Measurements from ENCODE around the gene HEXA.
A peak's percentile ranks its signal among the peaks of the same experiment; 100 is the strongest.

HEXA gene

DNA sequence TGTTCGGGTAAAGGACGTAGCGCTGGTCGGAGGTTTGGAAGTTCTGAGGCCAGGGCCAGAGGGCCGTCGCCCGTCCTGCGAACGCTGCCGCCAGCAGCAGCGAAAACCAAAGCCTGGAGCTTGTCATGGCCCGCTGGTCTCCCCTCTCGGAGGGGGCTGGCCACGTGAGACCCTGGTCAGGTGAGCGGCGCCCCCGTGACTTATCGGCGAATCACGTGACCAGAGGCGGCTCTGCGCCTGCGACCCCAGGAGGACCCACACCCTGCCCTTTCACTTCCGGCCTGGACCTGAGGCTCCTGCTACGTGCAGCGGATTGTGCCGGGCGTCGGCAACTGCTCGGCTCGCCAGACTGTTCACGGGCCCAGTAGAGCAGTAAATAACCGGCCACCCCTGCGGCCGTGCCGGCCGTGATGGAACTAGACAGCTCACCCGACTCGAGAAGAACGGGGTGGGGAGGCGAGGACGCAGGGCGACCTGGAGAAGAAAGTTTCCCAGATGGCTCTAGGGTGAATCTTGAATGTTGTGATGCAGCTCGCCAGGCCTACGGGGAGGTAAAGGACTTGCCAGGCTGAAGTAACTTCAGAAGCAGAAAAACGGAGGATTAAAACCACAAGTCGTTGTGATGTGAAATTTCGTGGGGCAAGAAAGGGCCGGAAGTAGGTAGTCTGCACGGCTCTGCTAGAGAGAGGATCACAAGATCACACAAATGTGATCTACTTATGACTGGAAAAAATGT lies at the start of gene HEXA (continued):
- TF ChIP-seq ZFHX2 (tag by site-specific recombination; conservative IDR thresholded peaks at IDR 0.05) (peak; percentile 78), ZNF10 (tag by site-specific recombination; IDR thresholded peaks at IDR 0.05) (peak; percentile 86), ZSCAN4 (tag by site-specific recombination; IDR thresholded peaks at IDR 0.05) (peak; percentile 66), ZNF629 (tag by site-specific recombination; IDR thresholded peaks at IDR 0.05) (peak; percentile 93), ZNF544 (tag by site-specific recombination; IDR thresholded peaks at IDR 0.05) (no peak), ZNF768 (tag by site-specific recombination; IDR thresholded peaks at IDR 0.05) (no peak), KLF1 (tag by site-specific recombination; IDR thresholded peaks at IDR 0.05) (peak; percentile 83), ZNF776 (tag by site-specific recombination; IDR thresholded peaks at IDR 0.05; ENCODE audit: borderline replicate concordance) (0 out of 2 replicates have a peak, but pooled peaks have one; percentile 27), HOXD13 (CRISPR knock-in tag; IDR thresholded peaks at IDR 0.05; ENCODE audit: borderline replicate concordance) (0 out of 2 replicates have a peak, but pooled peaks have one; percentile 65), KLF8 (tag by site-specific recombination; IDR thresholded peaks at IDR 0.05) (peak; percentile 99), ZNF560 (tag by site-specific recombination; IDR thresholded peaks at IDR 0.05; ENCODE audit: borderline replicate concordance) (no peak), ZNF169 (tag by site-specific recombination; IDR thresholded peaks at IDR 0.05) (no peak; the same call in 1 of the 2 replicates), ZNF830 (tag by site-specific recombination; IDR thresholded peaks at IDR 0.05; ENCODE audit: low read depth) (no peak), ZBTB48 (tag by site-specific recombination; IDR thresholded peaks at IDR 0.05) (0 out of 2 replicates have a peak, but pooled peaks have one; percentile 69), KLF10 (tag by site-specific recombination; IDR thresholded peaks at IDR 0.05) (peak; percentile 72; the same call in 1 of the 2 replicates), ZNF146 (tag by site-specific recombination; IDR thresholded peaks at IDR 0.05) (peak; percentile 98), ZNF2 (tag by site-specific recombination; IDR thresholded peaks at IDR 0.05) (peak; percentile 94), IKZF3 (tag by site-specific recombination; IDR thresholded peaks at IDR 0.05) (no peak), TCF7L2 (IDR thresholded peaks at IDR 0.05; ENCODE audit: borderline replicate concordance, low read depth, low read length) (no peak), ZNF701 (tag by site-specific recombination; IDR thresholded peaks at IDR 0.05) (no peak), ZSCAN5A (tag by site-specific recombination; IDR thresholded peaks at IDR 0.05) (peak; percentile 83; the same call in 1 of the 2 replicates), ZNF747 (tag by site-specific recombination; IDR thresholded peaks at IDR 0.05) (0 out of 2 replicates have a peak, but pooled peaks have one; percentile 14), ZNF366 (tag by site-specific recombination; conservative IDR thresholded peaks at IDR 0.05) (no peak), PBX3 (CRISPR knock-in tag; IDR thresholded peaks at IDR 0.05) (peak; percentile 96)
- TF ChIP-seq, protein P1, sequence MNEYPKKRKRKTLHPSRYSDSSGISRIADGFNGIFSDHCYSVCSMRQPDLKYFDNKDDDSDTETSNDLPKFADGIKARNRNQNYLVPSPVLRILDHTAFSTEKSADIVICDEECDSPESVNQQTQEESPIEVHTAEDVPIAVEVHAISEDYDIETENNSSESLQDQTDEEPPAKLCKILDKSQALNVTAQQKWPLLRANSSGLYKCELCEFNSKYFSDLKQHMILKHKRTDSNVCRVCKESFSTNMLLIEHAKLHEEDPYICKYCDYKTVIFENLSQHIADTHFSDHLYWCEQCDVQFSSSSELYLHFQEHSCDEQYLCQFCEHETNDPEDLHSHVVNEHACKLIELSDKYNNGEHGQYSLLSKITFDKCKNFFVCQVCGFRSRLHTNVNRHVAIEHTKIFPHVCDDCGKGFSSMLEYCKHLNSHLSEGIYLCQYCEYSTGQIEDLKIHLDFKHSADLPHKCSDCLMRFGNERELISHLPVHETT (tag by site-specific recombination; IDR thresholded peaks at IDR 0.05) = peak; percentile 99
- TF ChIP-seq, protein P2, sequence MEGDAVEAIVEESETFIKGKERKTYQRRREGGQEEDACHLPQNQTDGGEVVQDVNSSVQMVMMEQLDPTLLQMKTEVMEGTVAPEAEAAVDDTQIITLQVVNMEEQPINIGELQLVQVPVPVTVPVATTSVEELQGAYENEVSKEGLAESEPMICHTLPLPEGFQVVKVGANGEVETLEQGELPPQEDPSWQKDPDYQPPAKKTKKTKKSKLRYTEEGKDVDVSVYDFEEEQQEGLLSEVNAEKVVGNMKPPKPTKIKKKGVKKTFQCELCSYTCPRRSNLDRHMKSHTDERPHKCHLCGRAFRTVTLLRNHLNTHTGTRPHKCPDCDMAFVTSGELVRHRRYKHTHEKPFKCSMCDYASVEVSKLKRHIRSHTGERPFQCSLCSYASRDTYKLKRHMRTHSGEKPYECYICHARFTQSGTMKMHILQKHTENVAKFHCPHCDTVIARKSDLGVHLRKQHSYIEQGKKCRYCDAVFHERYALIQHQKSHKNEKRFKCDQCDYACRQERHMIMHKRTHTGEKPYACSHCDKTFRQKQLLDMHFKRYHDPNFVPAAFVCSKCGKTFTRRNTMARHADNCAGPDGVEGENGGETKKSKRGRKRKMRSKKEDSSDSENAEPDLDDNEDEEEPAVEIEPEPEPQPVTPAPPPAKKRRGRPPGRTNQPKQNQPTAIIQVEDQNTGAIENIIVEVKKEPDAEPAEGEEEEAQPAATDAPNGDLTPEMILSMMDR (tag by site-specific recombination; IDR thresholded peaks at IDR 0.05) = no peak; the same call in 1 of the 2 replicates
- TF ChIP-seq, protein P3, sequence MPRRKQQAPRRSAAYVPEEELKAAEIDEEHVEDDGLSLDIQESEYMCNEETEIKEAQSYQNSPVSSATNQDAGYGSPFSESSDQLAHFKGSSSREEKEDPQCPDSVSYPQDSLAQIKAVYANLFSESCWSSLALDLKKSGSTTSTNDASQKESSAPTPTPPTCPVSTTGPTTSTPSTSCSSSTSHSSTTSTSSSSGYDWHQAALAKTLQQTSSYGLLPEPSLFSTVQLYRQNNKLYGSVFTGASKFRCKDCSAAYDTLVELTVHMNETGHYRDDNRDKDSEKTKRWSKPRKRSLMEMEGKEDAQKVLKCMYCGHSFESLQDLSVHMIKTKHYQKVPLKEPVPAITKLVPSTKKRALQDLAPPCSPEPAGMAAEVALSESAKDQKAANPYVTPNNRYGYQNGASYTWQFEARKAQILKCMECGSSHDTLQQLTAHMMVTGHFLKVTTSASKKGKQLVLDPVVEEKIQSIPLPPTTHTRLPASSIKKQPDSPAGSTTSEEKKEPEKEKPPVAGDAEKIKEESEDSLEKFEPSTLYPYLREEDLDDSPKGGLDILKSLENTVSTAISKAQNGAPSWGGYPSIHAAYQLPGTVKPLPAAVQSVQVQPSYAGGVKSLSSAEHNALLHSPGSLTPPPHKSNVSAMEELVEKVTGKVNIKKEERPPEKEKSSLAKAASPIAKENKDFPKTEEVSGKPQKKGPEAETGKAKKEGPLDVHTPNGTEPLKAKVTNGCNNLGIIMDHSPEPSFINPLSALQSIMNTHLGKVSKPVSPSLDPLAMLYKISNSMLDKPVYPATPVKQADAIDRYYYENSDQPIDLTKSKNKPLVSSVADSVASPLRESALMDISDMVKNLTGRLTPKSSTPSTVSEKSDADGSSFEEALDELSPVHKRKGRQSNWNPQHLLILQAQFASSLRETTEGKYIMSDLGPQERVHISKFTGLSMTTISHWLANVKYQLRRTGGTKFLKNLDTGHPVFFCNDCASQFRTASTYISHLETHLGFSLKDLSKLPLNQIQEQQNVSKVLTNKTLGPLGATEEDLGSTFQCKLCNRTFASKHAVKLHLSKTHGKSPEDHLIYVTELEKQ (tag by site-specific recombination; IDR thresholded peaks at IDR 0.05; ENCODE audit: borderline replicate concordance) = peak; percentile 93
- TF ChIP-seq, protein P4, sequence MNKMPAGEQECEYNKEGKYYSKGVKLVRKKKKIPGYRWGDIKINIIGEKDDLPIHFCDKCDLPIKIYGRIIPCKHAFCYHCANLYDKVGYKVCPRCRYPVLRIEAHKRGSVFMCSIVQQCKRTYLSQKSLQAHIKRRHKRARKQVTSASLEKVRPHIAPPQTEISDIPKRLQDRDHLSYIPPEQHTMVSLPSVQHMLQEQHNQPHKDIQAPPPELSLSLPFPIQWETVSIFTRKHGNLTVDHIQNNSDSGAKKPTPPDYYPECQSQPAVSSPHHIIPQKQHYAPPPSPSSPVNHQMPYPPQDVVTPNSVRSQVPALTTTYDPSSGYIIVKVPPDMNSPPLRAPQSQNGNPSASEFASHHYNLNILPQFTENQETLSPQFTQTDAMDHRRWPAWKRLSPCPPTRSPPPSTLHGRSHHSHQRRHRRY (tag by site-specific recombination; IDR thresholded peaks at IDR 0.05) = peak; percentile 92

All from HEK293 (cell line).